Measurements from ENCODE around the gene NES.

- TF ChIP-seq SP1 (IDR thresholded peaks at IDR 0.05) (no peak), FOXK2 (IDR thresholded peaks at IDR 0.05) (no peak), CTBP1 (IDR thresholded peaks at IDR 0.05; ENCODE audit: borderline replicate concordance) (no peak), ZNF384 (IDR thresholded peaks at IDR 0.05) (no peak), BHLHE40 (IDR thresholded peaks at IDR 0.05; ENCODE audit: borderline replicate concordance) (no peak)
These were observed 9.6 kb downstream of the NES start for GRCh38 chr1:156667610-156667967.

Data from HEK293T (cell line).